ENCODE data around the gene PACRG.
"Not testable (repeated sequence)": the region's sequence is repeated elsewhere in the genome, so short reads cannot be mapped to it uniquely, and the experiment has no call there.

PACRG gene

DNA sequence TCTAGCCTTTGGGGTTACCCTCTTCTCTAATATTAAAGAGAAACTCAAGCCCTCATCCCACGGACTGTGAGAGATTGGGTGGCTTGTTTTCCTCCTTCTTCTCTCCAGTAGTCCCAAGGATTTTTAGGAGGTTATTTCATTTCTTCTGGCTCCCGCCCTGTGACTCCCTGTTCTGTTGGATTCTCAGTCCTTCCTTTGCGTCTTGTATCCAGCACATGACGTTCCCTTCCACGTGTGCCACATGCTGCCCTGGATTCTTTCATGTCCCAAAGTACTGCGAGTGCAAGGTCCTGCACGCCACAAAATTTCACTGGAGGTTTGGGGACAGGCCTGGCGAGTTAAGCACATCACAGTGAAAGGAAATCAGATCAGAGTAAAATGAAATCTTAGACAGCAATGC, 213.4 kb downstream of the PACRG start:
- DNase-seq (ENCODE audit: low read depth in 2 of 2), result no peak

DNA sequence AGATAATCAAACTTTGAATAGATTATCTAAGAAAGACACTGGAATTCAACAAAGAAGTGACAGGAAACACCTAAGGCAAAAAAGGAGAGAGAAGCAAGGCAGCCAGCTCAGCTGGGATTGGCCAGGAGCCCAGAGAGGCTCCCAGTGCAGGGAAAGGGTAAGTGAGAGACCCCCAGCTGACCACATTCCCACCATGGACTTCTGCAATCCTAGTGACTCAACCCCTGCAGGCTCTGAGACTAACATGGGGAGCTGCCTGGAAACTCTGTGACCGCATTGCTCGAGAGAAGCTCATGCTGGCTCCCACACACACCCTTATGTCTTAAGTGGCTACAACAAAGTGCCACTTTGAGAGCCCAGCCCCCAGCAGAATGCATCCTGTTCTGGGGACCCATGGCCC, 215.1 kb downstream of the PACRG start:
- DNase-seq (ENCODE audit: low read depth in 2 of 2), result no peak

DNA sequence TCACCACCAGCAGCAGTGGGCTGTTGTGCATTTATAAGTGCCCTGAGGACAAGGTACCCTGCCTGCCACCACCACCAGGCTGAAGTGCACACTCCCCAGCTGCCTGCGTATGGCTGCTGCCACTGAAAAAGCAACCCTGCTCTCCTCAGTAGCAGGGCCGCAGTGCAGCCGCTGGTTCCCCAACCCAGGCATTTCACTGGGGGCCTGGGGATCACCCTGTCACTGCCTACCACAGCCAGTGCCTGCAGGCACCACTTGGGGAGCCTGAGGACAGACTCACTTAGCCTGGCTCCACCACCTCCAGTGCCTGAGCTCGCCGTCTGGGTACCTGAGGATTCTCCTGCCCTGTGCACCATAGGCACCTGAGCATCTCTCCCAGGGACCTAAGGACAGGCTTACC, 215.6 kb downstream of the PACRG start:
- no peak for DNase-seq (ENCODE audit: low read depth in 2 of 2)

DNA sequence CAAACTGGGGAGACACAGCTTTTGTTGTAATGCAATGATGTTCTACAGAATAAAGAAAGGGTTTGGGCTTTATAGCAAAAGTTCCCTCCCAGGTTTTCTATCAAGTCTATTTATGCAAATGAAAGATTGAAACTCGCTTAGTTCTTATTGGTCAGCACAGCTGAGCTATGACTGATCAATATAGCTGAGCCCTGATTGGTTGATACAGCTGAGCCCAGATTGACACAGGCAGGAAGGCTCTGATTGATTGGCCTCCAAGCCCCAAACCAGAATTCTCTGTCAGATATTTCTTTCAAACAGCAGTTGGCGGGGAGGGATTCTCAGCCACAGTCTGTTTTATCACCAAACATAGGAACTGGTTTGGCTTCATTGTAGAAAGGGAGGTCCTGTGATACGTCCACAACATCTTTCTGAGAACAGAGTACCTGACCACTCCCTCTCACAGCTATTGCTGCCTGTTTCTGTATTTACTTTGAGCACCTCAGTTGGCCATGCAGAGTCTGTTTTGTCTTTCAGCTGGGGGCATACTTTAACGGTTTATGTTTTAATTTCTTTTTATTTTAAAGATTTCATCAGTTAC, 223.5 kb downstream of the PACRG start:
- no peak for DNase-seq (ENCODE audit: low read depth in 2 of 2)

DNA sequence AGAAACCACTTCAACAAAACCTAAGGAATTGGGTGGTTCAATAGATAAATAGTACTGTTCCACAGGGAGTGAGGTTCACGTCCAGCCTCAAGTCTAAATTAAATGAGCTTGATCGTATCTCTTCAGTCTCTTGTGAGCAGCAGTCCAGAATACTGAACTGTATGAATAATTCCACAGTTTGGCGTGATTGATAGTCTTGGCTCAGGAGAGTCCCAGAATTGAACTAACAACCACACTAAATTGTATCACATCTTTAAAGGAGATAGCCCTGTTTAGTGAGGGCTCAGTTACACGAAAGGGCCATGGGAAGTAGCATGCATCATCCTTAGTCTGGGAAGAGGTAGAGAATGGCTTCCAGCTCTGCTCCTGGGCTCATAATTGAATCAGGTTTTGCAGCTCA, 224.6 kb downstream of the PACRG start:
- DNase-seq (ENCODE audit: low read depth in 2 of 2), result no peak

DNA sequence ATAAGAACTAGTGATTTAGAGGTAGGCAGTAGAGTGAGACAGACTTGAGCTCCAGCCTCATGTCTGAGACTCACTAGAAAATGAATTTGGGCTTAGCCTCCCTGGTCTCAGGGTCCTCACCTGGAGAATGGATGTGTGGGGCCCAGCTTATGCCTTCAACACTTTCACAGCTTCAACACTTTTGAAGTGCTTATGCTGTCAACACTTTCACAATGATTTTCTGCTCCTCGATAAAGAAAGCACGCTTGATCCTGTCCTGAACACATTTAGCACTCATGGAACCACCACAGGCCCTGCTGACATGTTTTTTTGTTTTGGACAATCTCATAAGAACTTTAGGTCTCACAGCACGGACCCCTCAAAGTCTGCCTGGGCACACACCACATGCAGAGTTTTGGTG, 229.3 kb downstream of the PACRG start:
- no peak for DNase-seq (ENCODE audit: low read depth in 2 of 2)

DNA sequence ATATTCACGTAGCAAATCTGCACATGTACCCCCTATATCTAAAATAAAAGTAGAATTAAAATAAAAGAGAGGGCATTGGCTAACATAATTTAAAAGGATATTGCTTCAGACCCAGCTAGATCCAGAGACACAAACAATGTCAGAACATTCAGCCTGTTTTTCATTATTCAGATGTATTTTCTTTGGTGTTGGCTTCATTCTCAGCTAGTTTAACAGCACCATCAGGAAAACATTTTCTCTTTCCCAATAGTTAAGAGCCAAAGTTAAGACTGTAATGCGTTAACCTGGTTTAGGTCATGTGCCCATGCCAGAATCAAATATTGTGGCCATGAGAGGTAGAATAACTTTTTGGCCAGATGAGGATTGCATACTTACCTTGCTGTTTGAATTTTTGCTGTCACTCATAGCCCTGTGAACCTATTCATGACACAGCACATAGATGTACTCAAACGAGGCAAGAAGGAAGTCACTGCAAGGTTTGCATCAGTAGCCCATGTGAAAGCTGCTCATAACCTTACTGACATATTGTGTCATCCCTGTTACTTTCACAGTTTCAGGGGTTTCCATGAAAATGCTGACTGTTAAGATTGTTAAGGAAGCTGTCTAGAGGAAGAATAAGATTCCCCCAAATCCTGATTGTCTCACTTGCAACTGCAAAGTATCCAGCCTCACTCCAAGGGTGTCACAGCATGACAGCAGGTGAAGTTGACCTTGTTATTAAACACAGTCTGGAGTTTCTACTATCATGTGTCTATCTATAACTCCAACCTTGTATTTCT, 233.1 kb downstream of the PACRG start:
- no peak for DNase-seq (ENCODE audit: low read depth in 2 of 2)

DNA sequence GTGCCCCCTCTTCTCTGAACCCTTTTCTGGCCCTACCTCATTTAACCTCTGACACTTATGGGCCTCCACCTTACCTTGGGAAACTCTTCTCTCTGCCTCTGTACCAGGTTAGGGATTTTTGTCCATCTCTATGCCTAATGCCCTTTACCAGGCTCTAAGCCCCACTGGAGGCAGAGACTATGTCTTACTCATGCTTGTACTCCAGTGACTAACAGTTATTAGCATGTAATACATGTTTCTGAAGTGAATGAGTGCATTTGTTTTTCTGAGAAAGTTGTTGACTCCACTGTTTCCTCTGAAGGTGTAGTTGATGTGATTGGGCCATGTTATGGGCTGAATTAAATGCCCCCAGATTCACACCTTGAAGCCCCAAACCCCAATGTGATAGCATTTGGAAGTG, 234.3 kb downstream of the PACRG start:
- no peak for DNase-seq (ENCODE audit: low read depth in 2 of 2)

DNA sequence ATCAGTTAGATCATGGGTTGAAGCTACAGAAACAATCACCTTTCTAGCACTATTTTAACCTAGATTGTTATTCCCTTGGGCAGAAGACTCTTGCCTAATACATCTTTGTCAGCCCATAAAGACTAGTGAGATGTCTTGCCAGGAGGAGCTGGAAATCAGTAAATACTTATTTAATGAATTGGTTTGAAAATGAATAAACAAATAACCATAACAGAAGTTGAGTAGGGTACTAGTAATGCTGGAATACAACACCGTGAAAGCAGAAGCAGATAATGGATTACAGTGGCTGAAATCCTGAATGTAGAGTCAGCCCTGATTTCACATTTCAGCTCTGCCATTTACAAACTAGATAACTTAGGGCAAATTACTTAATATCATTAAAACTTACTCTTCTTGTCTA, 236.1 kb downstream of the PACRG start:
- DNase-seq (ENCODE audit: low read depth in 2 of 2), result no peak

DNA sequence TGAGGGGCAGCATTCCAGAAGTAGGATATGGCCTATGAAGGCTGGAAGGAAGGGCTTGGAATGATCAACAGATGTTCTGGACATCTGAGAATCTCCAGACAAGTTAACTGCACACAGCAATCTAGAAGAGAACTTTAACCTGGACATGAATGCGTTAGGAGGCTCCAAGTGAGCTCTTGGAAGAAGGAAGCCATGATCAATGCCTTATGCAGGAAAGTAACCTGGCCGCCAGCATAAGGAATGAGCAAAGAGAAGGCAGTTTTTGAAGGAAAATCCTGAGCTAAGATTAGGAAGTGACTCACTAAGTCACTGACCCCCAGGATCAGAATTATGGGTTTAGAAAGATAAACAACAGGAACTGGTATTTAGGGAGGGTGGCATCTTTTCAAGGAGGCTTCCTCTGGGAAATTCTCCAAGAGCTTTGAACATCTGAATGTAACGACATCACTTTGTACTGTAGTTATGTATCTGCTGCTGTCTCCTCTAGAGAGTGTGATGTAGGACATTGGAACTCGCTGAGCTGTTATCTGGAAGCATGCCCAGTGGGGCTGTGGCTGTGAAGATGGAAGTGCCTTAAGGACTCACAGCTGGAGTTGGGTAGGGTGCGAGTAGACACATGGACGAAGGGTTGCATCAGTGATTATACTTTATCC, 236.8 kb downstream of the PACRG start:
- no peak for DNase-seq (ENCODE audit: low read depth in 2 of 2)

DNA sequence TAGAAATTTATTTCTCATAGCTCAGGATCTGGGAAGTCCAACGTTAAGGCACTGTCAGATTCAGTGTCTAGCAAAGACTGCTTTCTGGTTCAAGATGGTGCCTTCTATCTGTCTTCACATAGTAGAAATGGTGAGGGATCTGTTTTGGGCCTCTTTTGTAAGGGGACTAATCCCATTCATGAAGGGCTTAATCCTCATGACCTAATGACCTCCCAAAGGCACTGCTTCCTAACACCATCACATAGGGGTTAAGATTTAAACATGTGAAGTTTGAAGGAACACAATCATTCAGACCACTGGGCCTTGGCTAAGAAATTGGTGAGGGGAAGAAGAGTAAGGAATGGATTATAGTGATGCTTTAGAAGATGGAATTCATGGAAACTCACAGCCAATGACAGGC, 237.6 kb downstream of the PACRG start:
- no peak for DNase-seq (ENCODE audit: low read depth in 2 of 2)

DNA sequence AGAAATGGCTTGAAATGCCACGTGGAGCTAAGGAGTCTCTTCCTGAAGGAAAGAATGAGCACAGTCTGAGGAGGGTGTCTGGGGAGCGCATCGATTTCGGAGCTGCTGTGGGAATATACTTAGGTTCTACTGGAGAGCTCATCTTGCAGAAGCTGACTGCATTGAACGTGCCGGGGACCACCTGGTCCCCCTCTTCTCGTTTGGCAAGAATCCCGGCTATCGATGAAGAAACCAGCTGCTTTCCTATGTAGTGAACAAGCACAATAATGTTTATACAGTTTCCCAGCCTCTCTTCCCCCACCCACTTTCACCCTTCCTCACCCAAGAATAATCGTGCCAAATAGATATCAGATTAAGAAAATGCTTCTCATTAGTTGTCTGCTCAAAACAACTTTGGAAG, 242.5 kb downstream of the PACRG start:
- no peak for DNase-seq (ENCODE audit: low read depth in 2 of 2)

DNA sequence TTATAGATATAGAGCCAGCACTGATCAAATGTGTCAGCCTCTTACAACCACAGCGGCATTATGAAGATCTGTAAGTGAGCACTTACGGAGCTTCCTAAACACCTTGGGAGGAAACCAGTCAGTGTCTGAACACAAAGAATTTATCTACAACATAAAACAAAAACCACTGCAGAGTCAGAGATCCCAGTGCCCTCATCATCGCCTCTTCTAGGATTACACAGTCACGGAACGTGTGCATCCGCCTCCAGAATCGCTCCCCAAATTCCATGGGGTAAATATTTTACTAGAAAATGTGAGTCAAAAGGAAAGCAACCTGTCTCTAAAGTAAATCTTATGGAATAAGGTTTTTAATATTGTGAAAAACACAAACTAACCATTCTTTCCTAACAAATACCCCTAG, 243.6 kb downstream of the PACRG start:
- no peak for DNase-seq (ENCODE audit: low read depth in 2 of 2)

DNA sequence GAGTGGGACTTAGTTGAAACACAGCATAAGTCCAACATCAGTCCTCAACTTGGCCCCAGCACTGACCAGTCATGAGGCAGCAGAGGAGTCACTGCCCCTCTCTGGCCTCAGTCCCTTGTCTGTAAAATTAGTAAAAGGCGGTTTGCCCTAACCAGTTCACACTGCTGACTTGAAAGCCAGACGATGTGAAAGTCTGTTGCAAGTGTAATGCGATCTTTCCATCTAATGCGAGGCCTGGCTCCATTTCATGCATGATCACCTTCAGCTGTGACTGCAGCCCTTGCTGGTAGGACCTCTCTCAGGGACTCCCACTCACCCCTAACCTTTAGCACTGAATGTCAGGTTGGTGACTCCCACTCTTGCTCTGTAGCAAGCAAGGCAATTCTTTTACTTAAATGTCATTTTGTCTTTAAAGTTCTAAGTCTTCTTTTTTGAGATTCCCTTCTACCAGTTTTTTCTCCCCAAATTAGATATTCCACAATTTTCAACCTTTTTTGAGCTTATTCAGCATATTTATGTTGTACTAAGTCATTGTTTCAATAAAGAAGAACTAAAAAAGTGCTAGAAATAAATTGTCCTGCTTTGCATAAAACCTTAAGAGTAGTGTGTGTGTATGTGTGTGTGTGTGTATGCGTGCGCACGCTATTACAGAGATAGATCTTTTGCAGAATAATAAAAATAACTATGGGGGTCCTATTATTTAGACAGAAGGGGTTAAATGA, 245.5 kb downstream of the PACRG start:
- DNase-seq (ENCODE audit: low read depth in 2 of 2), result no peak

DNA sequence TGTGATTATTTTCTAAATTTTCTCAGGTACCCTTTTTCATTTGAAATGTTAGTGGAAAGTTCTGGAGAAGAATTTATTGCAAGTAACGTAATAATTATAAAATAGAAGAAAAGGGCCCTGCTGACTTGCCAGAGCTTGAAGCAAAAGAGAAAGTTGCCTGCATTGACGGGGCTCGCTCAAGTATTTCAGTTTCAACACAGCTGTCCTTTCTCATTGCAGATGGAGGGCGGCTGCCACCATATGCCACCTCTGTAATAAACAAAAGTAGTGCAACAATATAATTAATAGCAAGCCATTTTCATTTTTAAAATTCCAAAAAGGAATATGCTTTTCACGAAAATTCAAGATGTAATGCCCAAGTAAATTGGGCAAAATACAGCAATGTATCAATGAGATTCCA, 246.2 kb downstream of the PACRG start:
- DNase-seq (ENCODE audit: low read depth in 2 of 2), result no peak

DNA sequence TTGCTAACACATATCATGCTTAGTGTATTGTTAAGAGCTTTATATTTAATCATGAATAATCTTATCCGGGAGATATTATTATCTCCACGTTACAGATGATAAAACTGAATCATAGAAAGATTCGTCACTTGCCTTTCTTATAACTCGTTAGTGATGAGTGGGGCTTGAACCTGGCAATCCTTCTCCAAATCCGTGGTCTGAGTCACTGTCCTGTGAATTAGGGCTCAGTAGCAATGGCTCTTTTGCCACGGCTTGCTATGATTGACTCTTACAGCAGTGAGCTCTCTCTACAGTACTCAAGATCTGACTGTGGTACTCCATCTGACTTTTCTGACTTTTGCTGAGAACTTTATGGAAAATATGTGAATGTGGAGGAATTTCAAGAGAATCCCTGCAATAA, 246.9 kb downstream of the PACRG start:
- no peak for DNase-seq (ENCODE audit: low read depth in 2 of 2)

DNA sequence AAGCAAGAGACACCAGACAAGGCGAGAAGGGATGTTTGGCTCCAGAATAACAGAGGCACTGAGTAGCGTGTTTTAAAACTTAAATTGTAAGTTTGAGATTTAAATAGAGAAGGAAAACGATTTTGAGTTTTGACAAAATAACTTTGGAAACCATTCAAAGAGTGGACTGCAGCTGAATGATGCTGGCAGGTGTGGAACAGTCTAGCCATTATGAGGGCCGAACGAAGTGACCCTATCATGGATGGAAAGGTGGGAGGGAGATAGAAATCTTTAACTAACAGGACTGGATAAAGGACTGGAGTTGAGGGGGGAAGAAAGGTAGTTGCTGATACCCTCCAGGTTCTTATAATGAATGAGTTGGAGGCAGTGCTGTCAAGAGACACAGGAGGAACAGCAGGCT, 248.4 kb downstream of the PACRG start:
- no peak for DNase-seq (ENCODE audit: low read depth in 2 of 2)

DNA sequence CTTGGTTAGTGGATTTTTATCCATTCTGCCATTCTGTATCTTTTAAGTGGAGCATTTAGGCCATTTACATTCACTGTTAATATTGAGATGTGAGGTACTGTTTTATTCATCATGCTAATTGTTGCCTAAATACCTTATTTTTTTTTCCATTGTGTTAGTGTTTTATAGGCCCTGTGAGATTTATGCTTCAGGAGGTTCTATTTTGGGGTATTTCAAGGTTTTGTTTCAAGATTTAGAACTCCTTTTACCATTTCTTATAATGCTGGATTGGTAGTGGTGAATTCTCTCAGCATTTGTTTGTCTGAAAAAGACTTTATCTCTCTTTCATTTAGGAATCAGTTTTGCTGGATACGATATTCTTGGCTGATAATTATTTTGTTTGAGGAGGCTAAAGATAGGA, 255.5 kb downstream of the PACRG start:
- DNase-seq (ENCODE audit: low read depth in 2 of 2), result not testable (repeated sequence)

DNA sequence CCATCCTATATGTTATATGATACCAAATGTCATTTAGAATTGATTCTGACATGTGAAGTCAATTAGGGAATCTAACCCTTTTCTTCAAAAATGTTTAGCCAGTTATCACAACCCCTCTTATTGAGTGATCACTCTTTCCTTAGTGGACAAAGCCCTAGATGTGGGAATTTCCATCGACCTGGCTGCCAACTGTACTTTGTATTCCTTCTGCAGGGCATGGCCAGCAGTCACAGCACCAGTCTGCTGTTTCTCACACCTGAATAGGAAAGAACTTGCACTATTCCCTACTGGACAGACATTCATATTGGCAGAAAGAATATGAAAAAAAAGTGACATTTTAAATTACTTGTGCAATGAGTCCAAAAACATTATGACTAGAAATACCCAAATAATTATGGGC, 271.0 kb downstream of the PACRG start:
- no peak for DNase-seq (ENCODE audit: low read depth in 2 of 2)

DNA sequence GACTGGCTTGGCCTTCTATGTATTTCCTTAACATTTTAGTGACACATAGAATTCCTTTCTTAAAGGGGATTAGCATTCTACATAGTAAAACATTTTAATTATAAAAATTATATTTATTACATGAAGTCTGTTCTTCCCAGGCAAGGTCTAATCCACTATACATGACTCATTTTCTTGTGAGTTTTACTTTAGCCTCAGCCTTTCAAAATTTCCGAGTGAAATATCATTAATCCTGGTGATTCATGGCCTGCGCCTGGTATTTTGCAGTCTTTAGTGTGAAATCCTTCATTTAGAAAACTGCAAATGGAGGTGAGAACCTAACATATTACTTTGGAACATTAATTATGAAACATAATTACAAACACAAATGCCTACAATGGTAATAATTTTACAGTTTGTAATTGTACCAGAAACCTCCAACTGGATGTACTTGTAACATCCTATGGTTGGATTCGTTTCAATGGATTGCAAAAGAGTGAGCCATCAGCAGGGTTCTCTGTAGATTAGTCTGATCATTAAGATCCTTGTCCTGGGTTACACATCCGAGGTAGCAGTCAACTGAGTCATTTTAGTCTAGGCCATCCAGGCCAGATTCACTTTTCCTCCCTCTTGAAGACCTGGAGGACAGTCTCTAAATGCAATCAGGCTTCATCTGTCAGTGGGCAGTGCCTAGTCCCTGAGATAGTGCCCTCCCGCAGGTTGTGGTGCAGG, 272.0 kb downstream of the PACRG start:
- DNase-seq (ENCODE audit: low read depth in 2 of 2), result no peak

DNA sequence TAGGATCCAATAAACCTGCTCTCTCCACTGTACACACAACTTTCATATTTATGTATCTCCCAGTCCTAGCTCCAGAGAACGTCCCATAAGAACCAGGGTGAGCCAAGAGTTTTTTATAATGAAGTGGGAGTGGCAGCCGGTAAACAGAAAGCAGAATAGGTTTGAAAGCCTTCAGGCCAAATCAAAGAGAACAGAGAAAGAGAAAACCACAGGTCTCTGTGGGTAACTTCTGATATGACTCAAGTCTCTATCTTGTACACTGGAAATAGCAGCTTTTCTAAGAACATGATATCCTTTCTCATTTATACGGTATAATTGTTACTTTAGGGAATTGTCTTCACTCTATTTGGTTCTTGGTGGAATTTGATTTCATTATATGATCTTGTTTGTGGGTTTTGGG, 273.6 kb downstream of the PACRG start:
- no peak for DNase-seq (ENCODE audit: low read depth in 2 of 2)

DNA sequence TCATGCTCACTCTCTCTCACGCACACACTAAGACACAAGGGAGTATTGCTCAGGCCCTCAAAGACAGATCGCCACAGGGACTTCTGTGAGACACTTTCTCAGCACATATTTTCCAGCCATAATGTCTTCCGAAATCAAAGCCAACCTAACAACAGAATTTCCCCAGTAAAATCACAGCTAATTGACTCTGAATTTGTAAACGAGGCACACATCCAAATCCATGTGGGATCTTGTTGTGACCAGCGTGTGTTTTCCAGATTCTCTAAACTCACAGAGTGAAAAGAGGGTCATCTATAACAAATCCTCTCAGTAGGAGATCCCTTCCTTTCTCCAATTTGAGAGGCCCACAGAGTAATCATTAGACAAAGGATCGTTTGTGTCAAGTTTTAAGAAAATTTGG, 280.4 kb downstream of the PACRG start:
- no peak for DNase-seq (ENCODE audit: low read depth in 2 of 2)
